ENCODE data around the gene PARP1.

PARP1 gene

GRCh38 chr1:226425431-226426031 is 17.6 kb upstream of the PARP1 start:
- in situ Hi-C loops (cut with HindIII; ENCODE audit: low sequenced_read_pairs), result no loop called here
- no peak overlapping the region for H3K4me3 ChIP-seq (ENCODE audit: low read depth, low read length)
- no peak for DNase-seq (ENCODE audit: low read depth)
- TF ChIP-seq, protein P1, sequence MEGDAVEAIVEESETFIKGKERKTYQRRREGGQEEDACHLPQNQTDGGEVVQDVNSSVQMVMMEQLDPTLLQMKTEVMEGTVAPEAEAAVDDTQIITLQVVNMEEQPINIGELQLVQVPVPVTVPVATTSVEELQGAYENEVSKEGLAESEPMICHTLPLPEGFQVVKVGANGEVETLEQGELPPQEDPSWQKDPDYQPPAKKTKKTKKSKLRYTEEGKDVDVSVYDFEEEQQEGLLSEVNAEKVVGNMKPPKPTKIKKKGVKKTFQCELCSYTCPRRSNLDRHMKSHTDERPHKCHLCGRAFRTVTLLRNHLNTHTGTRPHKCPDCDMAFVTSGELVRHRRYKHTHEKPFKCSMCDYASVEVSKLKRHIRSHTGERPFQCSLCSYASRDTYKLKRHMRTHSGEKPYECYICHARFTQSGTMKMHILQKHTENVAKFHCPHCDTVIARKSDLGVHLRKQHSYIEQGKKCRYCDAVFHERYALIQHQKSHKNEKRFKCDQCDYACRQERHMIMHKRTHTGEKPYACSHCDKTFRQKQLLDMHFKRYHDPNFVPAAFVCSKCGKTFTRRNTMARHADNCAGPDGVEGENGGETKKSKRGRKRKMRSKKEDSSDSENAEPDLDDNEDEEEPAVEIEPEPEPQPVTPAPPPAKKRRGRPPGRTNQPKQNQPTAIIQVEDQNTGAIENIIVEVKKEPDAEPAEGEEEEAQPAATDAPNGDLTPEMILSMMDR (IDR thresholded peaks at IDR 0.05; ENCODE audit: low read depth, low read length, missing control alignments), result no peak

GRCh38 chr1:226425004-226425378 is 17.1 kb upstream of the PARP1 start:
- TF ChIP-seq, protein P1 (IDR thresholded peaks at IDR 0.05; ENCODE audit: low read depth, low read length, missing control alignments), result no peak
- no peak for DNase-seq (ENCODE audit: low read depth)
- no peak overlapping the region for H3K4me3 ChIP-seq (ENCODE audit: low read depth, low read length)
- in situ Hi-C loops (cut with HindIII; ENCODE audit: low sequenced_read_pairs), result no loop called here

DNA sequence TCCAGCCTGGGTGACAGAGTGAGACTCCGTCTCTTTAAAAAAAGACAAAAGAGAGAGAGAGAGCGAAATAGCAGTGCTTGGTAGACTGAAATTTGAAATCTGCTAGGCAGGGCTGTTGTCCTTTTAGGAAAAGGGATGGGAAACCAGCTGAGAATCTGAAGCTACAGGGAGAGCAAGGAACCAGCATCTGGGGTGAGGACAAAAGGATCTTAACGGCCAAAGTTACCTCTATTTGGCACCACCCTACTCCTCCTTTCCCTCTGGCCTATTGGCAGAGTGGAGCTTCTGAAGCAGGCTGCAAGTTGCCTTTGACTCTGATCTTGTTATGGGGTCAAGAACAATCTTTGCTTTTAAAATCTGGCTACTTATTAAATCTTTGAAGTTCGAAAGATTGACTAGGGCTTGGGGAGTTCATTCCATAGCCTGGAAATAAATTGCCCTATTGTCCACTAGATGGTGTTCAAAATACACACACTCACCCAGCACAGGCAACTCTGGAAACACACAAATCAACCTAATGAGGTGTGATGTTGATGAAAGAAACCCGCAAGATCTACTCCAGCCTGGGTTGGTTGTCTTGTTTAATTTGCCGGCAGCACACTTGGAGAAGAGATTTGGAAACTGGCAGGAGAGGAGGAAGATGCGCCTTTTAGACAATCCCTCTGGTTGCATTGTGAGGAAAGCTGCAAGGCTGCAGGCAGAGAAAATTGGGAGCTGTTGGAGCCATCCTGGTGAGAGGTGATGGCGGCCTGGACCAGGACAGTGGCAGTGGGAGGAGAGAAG is 16.5 kb upstream of the PARP1 start:
- no peak overlapping the region for H3K4me3 ChIP-seq (ENCODE audit: low read depth, low read length)
- TF ChIP-seq, protein P1 (IDR thresholded peaks at IDR 0.05; ENCODE audit: low read depth, low read length, missing control alignments), result peak; percentile 72
- in situ Hi-C loops (cut with HindIII; ENCODE audit: low sequenced_read_pairs), result no loop called here
- DNase-seq (ENCODE audit: low read depth), result peak; percentile 57

DNA sequence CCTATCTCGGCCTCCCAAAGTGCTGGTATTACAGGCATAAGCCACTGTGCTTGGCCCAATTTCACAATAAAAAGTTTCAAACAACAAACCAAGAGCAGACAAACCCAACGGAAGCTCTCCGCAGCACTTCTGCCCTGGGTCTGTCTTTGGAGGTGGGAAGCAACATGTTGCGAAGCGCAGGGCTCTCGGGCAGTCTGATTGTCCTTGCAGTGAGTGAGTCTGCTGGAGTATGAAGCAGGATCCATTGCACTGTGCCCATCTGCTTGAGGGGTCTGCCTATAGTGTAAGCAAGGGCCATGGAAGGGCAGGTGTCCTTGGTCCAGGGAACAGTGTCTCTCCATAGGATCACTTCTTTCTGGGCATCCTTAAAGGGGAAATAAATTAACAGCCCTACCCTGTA is 14.6 kb upstream of the PARP1 start:
- DNase-seq (ENCODE audit: low read depth), result no peak
- no peak overlapping the region for H3K4me3 ChIP-seq (ENCODE audit: low read depth, low read length)
- TF ChIP-seq, protein P1 (IDR thresholded peaks at IDR 0.05; ENCODE audit: low read depth, low read length, missing control alignments), result no peak
- in situ Hi-C loops (cut with HindIII; ENCODE audit: low sequenced_read_pairs), result no loop called here

DNA sequence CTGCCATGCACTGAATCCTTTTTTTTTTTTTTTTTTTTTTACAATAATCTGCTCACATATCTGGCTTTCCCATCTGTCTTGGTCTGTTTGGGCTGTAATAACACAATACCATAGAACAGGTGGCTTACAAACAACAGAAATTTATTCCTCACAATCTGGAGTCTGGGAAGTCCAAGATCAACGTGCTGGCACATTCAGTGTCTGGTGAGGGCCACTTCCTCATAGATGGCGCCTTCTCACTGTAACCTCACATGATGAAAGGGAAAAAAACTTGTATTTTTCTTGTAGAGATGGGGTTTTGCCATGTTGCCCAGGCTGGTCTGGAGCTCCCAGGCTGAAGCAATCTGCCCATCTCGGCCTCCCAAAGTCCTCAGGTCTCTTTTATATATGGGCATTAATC is 13.0 kb upstream of the PARP1 start:
- TF ChIP-seq, protein P1 (IDR thresholded peaks at IDR 0.05; ENCODE audit: low read depth, low read length, missing control alignments), result no peak
- in situ Hi-C loops (cut with HindIII; ENCODE audit: low sequenced_read_pairs), result no loop called here
- no peak for DNase-seq (ENCODE audit: low read depth)
- H3K4me3 ChIP-seq (ENCODE audit: low read depth, low read length), result no peak overlapping the region

- in situ Hi-C loops (cut with HindIII; ENCODE audit: low sequenced_read_pairs), result no loop called here
- no peak for DNase-seq (ENCODE audit: low read depth)
- H3K4me3 ChIP-seq (ENCODE audit: low read depth, low read length), result no peak overlapping the region
- TF ChIP-seq, protein P1 (IDR thresholded peaks at IDR 0.05; ENCODE audit: low read depth, low read length, missing control alignments), result no peak
Measured at GRCh38 chr1:226420328-226420727, 12.4 kb upstream of the PARP1 start.

Data from astrocyte of the cerebellum (primary cell).